Keratinocyte (primary cell): ENCODE data around the gene FBXW10. TPM values are rescaled to one million over a fixed set of nuclear protein-coding genes. Genes with fewer than 3 reads are reported as not detected.
"Not testable (repeated sequence)": the region's sequence is repeated elsewhere in the genome, so short reads cannot be mapped to it uniquely, and the experiment has no call there.

ENCODE experiments used
- DNase-seq: peaks from one replicate; pipeline ENCODE4 v3.0.0-alpha.2; 2011; ENCODE audit warnings: low read depth, missing footprints, low spot score
- FAIRE-seq: peaks from 2 replicates; lab custom pipeline; 2011; peaks lifted over from hg19 to GRCh38; lab: Jason Lieb, UNC
- H2AFZ ChIP-seq: 2 replicates; pipeline ENCODE4 v1.6.0; 2012; ENCODE audit warnings: low read length, control low read depth, inconsistent platforms; ENCODE audit not compliant: control insufficient read depth
- H3K27ac ChIP-seq: 2 replicates; pipeline ENCODE4 v1.5.1; 2011; ENCODE audit warnings: low read length; ENCODE audit not compliant: control insufficient read depth, insufficient read depth
- H3K27me3 ChIP-seq: 3 replicates; pipeline ENCODE4 v1.6.0; 2011; ENCODE audit warnings: low read length; ENCODE audit not compliant: control insufficient read depth, insufficient read depth; ENCODE audit errors: extremely low read depth
- H3K36me3 ChIP-seq, 2 experiments: 2 replicates in 1 of 2; 3 replicates in 1 of 2; pipeline ENCODE4 v1.5.1; 2011; ENCODE audit warnings: low read length in 2 of 2, mild to moderate bottlenecking in 1 of 2; ENCODE audit not compliant: control insufficient read depth in 2 of 2, insufficient read depth in 2 of 2; ENCODE audit errors: extremely low read depth in 1 of 2
- H3K4me1 ChIP-seq: 3 replicates; pipeline ENCODE4 v1.5.1; 2011; ENCODE audit warnings: low read length; ENCODE audit not compliant: control insufficient read depth, insufficient read depth; ENCODE audit errors: extremely low read depth
- H3K4me2 ChIP-seq: 3 replicates; pipeline ENCODE4 v1.6.0; 2011; ENCODE audit warnings: low read depth, low read length; ENCODE audit not compliant: control insufficient read depth, insufficient read depth; ENCODE audit errors: extremely low read depth
- H3K4me3 ChIP-seq, 3 experiments: fragments of 200-600 bp in 1 of 3; sonication (generic) in 1 of 3; 2 replicates in 2 of 3; 3 replicates in 1 of 3; pipeline ENCODE4 v1.5.1; 2011 to 2016; ENCODE audit warnings: low read length in 3 of 3, mild to moderate bottlenecking in 3 of 3, control low read depth in 2 of 3, inconsistent platforms in 1 of 3, low read depth in 1 of 3, mixed read lengths in 1 of 3, mixed run types in 1 of 3, moderate library complexity in 1 of 3; ENCODE audit not compliant: control insufficient read depth in 2 of 3, insufficient read depth in 2 of 3; ENCODE audit errors: extremely low read depth in 1 of 3
- H3K79me2 ChIP-seq: 2 replicates; pipeline ENCODE4 v1.6.0; 2012; ENCODE audit warnings: low read length; ENCODE audit not compliant: control insufficient read depth, insufficient read depth
- H3K9ac ChIP-seq: 3 replicates; pipeline ENCODE4 v1.6.0; 2011; ENCODE audit warnings: low read length; ENCODE audit not compliant: control insufficient read depth, insufficient read depth; ENCODE audit errors: extremely low read depth
- H3K9me1 ChIP-seq: 3 replicates; pipeline ENCODE4 v1.6.0; 2011; ENCODE audit warnings: low read length; ENCODE audit not compliant: control insufficient read depth, insufficient read depth; ENCODE audit errors: extremely low read depth
- H3K9me3 ChIP-seq: 2 replicates; pipeline ENCODE4 v1.5.1; 2012; ENCODE audit warnings: low read depth, low read length; ENCODE audit not compliant: control insufficient read depth
- H4K20me1 ChIP-seq: 3 replicates; pipeline ENCODE4 v1.6.0; 2011; ENCODE audit warnings: low read length; ENCODE audit not compliant: control insufficient read depth, insufficient read depth; ENCODE audit errors: extremely low read depth
- dilution Hi-C: fragments of 300-500 bp; cut with MboI; formaldehyde crosslinking; loops from one replicate; pipeline ENCODE4 v1.7.0; 2020; ENCODE audit warnings: low sequenced_read_pairs; ENCODE audit not compliant: extremely low pct_ligation_motif_present
- polyA plus RNA-seq, 5 experiments: library from polyadenylated mRNA; depleted of rRNA in 3 of 5; stranded (reverse) in 3 of 5; stranded (forward) in 1 of 5; unstranded in 1 of 5; fragments of >200 nt; gene quantifications; 1 replicate in 1 of 5; 2 replicates in 3 of 5; 3 replicates in 1 of 5; pipeline versions ENCODE4 v1.2.1 to v1.2.3, GENCODE V29; 2011 to 2012; ENCODE audit warnings: missing spikeins in 2 of 5, low read depth in 1 of 5, low replicate concordance in 1 of 5

Gene FBXW10
- polyA plus RNA-seq, 1 donor (not counting 4 experiments of a cell fraction or from before 2014, with no cell fraction given), result 0.25 TPM

GRCh38 chr17:18721775-18722547 is 21.9 kb upstream of the FBXW10 start:
- H3K9me3 ChIP-seq, H3K79me2 ChIP-seq, H3K36me3 ChIP-seq, dilution Hi-C loops, H2AFZ ChIP-seq, DNase-seq, H4K20me1 ChIP-seq, H3K9me1 ChIP-seq, H3K27me3 ChIP-seq, H3K9ac ChIP-seq, H3K4me3 ChIP-seq: not testable (repeated sequence)
- peak overlapping the region; percentile 54 for H3K27ac ChIP-seq
- H3K4me1 ChIP-seq, result peaks cover 26% of the 10 kb centered on the region
- peak; percentile 99 for FAIRE-seq
- peak overlapping the region; percentile 27 for H3K4me2 ChIP-seq

GRCh38 chr17:18722612-18723011 is 21.2 kb upstream of the FBXW10 start:
- H3K36me3 ChIP-seq, H3K9me1 ChIP-seq, FAIRE-seq, H2AFZ ChIP-seq, H4K20me1 ChIP-seq, DNase-seq, H3K27ac ChIP-seq, H3K4me3 ChIP-seq, H3K79me2 ChIP-seq, dilution Hi-C loops, H3K27me3 ChIP-seq, H3K4me2 ChIP-seq, H3K9me3 ChIP-seq, H3K9ac ChIP-seq: not testable (repeated sequence)
- peaks cover 26% of the 10 kb centered on the region for H3K4me1 ChIP-seq

GRCh38 chr17:18723509-18723908 is 20.3 kb upstream of the FBXW10 start:
- H2AFZ ChIP-seq, H3K27ac ChIP-seq, H4K20me1 ChIP-seq, dilution Hi-C loops, H3K9me3 ChIP-seq, FAIRE-seq, DNase-seq, H3K9me1 ChIP-seq, H3K27me3 ChIP-seq, H3K79me2 ChIP-seq, H3K9ac ChIP-seq, H3K4me2 ChIP-seq, H3K4me3 ChIP-seq, H3K36me3 ChIP-seq: not testable (repeated sequence)
- H3K4me1 ChIP-seq, result peaks cover 21% of the 10 kb centered on the region

GRCh38 chr17:18732438-18732837 is 11.4 kb upstream of the FBXW10 start:
- H3K27ac ChIP-seq, H3K79me2 ChIP-seq, DNase-seq: not testable (repeated sequence)

GRCh38 chr17:18733350-18733749 is 10.5 kb upstream of the FBXW10 start:
- H3K9ac ChIP-seq, H3K27me3 ChIP-seq, H3K9me1 ChIP-seq, H3K4me1 ChIP-seq, H3K79me2 ChIP-seq, DNase-seq, H4K20me1 ChIP-seq, H3K27ac ChIP-seq, FAIRE-seq, H3K4me2 ChIP-seq, H3K9me3 ChIP-seq, H3K4me3 ChIP-seq, H2AFZ ChIP-seq, dilution Hi-C loops, H3K36me3 ChIP-seq: not testable (repeated sequence)

More at GRCh38 chr17:18732438-18732837, 11.4 kb upstream of the FBXW10 start:
- H3K27me3 ChIP-seq, H3K9me3 ChIP-seq, H3K9ac ChIP-seq, H2AFZ ChIP-seq, H3K36me3 ChIP-seq, H3K9me1 ChIP-seq, H3K4me3 ChIP-seq, H3K4me2 ChIP-seq, H4K20me1 ChIP-seq, H3K4me1 ChIP-seq, dilution Hi-C loops: not testable (repeated sequence)
- peak; percentile 98 for FAIRE-seq
